Sciatic nerve (tissue), 2 donors: Measurements from ENCODE around the gene UPK3A. TPM values are rescaled to one million over a fixed set of nuclear protein-coding genes. Genes with fewer than 3 reads are reported as not detected.

Source experiments
- ATAC-seq: fragments of 200-7000 bp; cut with Tn5 transposase; one replicate; pipeline ENCODE4 v1.9.1; 2020; ENCODE audit warnings: mild to moderate bottlenecking, moderate library complexity
- DNase-seq: peaks from one replicate; pipeline ENCODE4 v3.0.0-alpha.2; 2020; ENCODE audit warnings: low spot score
- intact Hi-C: fragments of 100-400 bp; cut with DNase I; formaldehyde crosslinking; loops from one replicate; pipeline ENCODE4 v1.14.2; 2022
- total RNA-seq: library from RNA; stranded (reverse); fragmentation: NEBNext Ultra II Directional; extraction: Animal tissue kit (Norgen Biotek cat#: 25700); gene quantifications from one replicate; pipeline ENCODE4 v1.2.1, GENCODE V29; 2021
- donor health status: DM: no; HTN: no; CAD: no.
- donor health status: DM: no; HTN: no; CAD: no.

UPK3A gene
- total RNA-seq, 1 donor from 2014 or later = not detected

GRCh38 chr22:45338795-45339194, 54.0 kb downstream of the UPK3A start:
- intact Hi-C loops = no loop called here
- ATAC-seq (no peak), DNase-seq (no peak)

GRCh38 chr22:45340323-45340722, 55.6 kb downstream of the UPK3A start:
- intact Hi-C loops = no loop called here
- DNase-seq (no peak), ATAC-seq (no peak)

GRCh38 chr22:45341498-45341897, 56.7 kb downstream of the UPK3A start:
- ATAC-seq = peak; percentile 51
- intact Hi-C loops = no loop called here

GRCh38 chr22:45343143-45343542, 58.4 kb downstream of the UPK3A start:
- no peak for ATAC-seq
- intact Hi-C loops = no loop called here
- DNase-seq = no peak

More at GRCh38 chr22:45341498-45341897, 56.7 kb downstream of the UPK3A start:
- no peak for DNase-seq

- DNase-seq (no peak), ATAC-seq (peak; percentile 69)
- intact Hi-C loops = no loop called here
Observed at GRCh38 chr22:45344334-45344733, 59.6 kb downstream of the UPK3A start.

Other genes with a start within 250 kb of the UPK3A start
- gene NUP50, start 121.0 kb upstream of the UPK3A start, total RNA-seq = 55.9 TPM
- gene KIAA0930, start 44.1 kb upstream of the UPK3A start, total RNA-seq = 119 TPM
- gene FAM118A, start 25.0 kb downstream of the UPK3A start, total RNA-seq = 44.9 TPM
- gene SMC1B, start 128.7 kb downstream of the UPK3A start, total RNA-seq = not detected
- gene RIBC2, start 128.7 kb downstream of the UPK3A start, total RNA-seq = 0.22 TPM
- gene FBLN1, start 217.9 kb downstream of the UPK3A start, total RNA-seq = 624 TPM